ENCODE data around the gene CD36.

The CD36 gene

DNA sequence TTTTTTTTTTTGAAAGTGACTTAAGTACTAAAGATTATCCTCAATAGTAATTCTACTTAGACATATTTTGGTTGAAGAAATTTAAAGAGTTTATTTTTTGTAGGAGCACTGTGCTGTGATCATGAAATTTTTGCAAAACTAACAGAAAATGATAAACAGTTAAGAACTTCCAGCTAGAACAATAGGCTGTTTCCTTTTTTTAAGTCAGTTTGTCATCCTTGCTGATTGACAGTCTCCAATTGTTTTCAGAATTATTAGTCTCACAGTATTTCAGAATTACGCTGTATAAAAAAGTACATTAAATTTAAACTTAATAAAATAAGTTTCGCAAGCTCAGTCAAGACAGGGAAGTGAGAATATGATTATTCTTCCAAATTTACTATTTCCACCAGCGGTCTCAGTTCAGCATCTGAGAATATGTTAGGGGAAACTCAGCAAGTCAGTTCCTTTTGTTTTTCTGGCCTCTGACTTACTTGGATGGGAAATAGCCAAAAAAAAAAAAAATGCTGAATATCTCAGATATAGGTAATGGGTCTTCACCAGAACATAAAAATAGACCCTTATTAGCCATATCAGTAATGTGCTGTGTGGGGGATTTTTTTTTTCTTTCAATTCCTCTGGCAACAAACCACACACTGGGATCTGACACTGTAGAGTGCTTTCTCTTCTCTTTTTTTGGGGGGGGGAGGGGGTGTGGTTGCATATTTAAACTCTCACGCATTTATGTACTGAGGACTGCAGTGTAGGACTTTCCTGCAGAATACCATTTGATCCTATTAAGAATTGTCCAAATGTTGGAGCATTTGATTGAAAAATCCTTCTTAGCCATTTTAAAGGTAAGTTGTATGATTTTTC lies at the start of gene CD36:
TSS of gene CD36 (plus strand) at position 732 of the 855 bp plus-strand sequence. CDS start 8,099 bp downstream, outside the sequence.
- TF ChIP-seq, protein P1, sequence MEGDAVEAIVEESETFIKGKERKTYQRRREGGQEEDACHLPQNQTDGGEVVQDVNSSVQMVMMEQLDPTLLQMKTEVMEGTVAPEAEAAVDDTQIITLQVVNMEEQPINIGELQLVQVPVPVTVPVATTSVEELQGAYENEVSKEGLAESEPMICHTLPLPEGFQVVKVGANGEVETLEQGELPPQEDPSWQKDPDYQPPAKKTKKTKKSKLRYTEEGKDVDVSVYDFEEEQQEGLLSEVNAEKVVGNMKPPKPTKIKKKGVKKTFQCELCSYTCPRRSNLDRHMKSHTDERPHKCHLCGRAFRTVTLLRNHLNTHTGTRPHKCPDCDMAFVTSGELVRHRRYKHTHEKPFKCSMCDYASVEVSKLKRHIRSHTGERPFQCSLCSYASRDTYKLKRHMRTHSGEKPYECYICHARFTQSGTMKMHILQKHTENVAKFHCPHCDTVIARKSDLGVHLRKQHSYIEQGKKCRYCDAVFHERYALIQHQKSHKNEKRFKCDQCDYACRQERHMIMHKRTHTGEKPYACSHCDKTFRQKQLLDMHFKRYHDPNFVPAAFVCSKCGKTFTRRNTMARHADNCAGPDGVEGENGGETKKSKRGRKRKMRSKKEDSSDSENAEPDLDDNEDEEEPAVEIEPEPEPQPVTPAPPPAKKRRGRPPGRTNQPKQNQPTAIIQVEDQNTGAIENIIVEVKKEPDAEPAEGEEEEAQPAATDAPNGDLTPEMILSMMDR (IDR thresholded peaks at IDR 0.05; ENCODE audit: low read depth, low read length, missing control alignments): no peak
- peak; percentile 39 for DNase-seq (ENCODE audit: low read depth)
- no peak within 1 kb of the TSS for H3K4me3 ChIP-seq (ENCODE audit: low read depth, low read length)

GRCh38 chr7:80589631-80590030 lies 48.8 kb upstream of the CD36 start:
- DNase-seq (ENCODE audit: low read depth): no peak
- TF ChIP-seq, protein P1 (IDR thresholded peaks at IDR 0.05; ENCODE audit: low read depth, low read length, missing control alignments): no peak
- H3K4me3 ChIP-seq (ENCODE audit: low read depth, low read length): no peak overlapping the region

DNA sequence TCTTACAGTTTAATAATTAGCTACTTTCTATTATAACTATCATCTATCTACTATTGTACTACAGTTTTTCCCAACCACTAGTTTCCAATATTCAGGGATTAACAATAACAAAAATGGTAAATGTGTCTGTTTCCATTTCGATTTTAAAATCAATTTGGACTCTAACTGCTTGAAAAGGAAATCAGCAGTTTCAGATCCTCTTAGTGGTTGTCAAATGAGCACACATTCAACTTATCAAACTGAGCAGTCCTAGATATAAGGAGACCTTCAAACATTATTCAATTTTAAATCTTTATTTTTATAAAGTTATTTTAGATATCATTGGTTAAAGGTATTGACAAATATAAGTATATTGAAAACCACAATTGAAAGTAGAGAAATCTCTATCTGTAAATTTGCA lies 46.8 kb upstream of the CD36 start:
- TF ChIP-seq, protein P1 (IDR thresholded peaks at IDR 0.05; ENCODE audit: low read depth, low read length, missing control alignments): no peak
- H3K4me3 ChIP-seq (ENCODE audit: low read depth, low read length): no peak overlapping the region
- no peak for DNase-seq (ENCODE audit: low read depth)

DNA sequence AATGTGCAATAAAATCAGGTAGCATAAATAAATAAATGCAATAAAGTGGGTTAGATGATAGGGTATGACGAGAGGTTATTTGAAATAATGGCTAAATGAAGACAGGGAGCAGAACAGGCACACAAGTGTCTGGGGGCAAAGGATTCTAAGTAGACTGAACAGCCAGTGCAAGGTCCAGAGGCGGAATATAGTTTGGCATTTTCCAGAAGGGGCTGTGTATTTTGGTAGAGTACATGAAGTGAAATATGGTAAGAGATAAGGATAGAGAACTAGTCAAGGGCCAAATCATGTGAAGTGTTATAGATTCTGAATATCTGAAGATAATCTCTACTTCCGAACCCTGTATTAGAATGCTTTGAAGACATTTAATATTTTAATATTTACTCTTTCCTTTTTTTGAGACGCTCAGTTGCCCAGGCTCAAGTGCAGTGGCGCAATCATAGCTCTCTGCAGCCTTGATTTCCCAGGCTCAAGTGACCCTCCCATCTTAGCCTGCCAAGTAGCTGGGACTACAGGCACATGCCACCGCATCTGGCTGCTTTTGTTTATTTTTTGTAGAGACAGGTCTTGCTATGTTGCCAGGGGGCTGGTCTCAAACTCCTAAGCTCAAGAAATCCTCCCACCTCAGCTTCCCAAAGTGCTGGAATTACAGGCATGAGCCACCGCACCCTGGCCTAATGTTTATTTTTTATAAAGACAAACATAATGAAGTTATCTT lies 44.4 kb upstream of the CD36 start:
- no peak for DNase-seq (ENCODE audit: low read depth)
- TF ChIP-seq, protein P1 (IDR thresholded peaks at IDR 0.05; ENCODE audit: low read depth, low read length, missing control alignments): no peak
- H3K4me3 ChIP-seq (ENCODE audit: low read depth, low read length): no peak overlapping the region

DNA sequence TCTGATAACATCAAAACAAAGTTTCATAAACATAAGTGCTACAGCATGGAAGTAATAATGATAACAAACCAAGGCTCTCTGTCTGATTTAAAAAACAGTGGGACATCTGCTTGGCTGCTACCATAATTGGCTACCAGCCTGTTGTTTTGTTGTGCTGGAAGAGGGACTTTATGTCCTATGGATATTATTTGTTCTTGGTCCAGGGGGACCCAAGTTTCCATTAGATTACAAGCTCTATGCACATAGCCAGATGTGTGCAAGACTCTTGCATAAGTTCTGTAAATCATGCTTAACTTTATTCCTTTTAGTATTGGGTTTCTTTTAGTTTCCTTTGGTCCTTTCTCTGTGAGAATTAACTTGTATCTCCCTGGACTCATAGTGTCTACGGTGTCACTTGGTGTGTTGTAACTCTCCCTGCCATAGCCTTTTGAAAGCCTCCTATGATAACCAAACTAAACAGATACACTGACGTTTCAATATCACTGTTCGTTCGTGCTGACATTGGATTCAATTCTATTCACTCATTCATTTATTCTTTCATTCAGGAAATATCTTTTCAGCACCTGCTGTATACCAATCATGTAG lies 41.4 kb upstream of the CD36 start:
- TF ChIP-seq, protein P1 (IDR thresholded peaks at IDR 0.05; ENCODE audit: low read depth, low read length, missing control alignments): no peak
- DNase-seq (ENCODE audit: low read depth): no peak

DNA sequence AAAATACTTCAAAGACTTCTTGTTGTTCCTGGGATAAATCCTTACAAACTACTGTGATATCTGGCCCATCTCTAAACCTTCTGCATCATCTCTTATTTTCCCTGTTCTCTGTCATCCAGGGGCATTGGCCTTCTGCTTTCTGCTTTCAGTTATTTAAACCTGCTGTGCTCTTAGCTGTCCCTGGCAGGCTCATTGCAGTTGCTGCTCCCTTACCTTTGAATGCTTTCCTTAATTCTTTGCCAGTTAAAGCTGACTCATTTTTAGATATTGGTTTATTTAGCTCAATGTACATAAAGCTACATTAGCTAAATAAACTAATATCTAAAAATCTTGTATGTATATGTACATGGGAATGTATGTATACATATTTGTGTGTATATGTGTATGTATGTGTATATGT lies 40.6 kb upstream of the CD36 start:
- no peak overlapping the region for H3K4me3 ChIP-seq (ENCODE audit: low read depth, low read length)
- DNase-seq (ENCODE audit: low read depth): no peak
- TF ChIP-seq, protein P1 (IDR thresholded peaks at IDR 0.05; ENCODE audit: low read depth, low read length, missing control alignments): no peak

More for the DNA sequence above, 41.4 kb upstream of the CD36 start:
- no peak overlapping the region for H3K4me3 ChIP-seq (ENCODE audit: low read depth, low read length)

All from GM12864 (cell line).